NCI-H446 (cell line): ENCODE results near the gene PARP9.

ENCODE experiments used
- DNase-seq, 2 experiments: peaks; one replicate each; lab custom pipeline; 2025; lab: John Stamatoyannopoulos, UW

PARP9 gene

DNA sequence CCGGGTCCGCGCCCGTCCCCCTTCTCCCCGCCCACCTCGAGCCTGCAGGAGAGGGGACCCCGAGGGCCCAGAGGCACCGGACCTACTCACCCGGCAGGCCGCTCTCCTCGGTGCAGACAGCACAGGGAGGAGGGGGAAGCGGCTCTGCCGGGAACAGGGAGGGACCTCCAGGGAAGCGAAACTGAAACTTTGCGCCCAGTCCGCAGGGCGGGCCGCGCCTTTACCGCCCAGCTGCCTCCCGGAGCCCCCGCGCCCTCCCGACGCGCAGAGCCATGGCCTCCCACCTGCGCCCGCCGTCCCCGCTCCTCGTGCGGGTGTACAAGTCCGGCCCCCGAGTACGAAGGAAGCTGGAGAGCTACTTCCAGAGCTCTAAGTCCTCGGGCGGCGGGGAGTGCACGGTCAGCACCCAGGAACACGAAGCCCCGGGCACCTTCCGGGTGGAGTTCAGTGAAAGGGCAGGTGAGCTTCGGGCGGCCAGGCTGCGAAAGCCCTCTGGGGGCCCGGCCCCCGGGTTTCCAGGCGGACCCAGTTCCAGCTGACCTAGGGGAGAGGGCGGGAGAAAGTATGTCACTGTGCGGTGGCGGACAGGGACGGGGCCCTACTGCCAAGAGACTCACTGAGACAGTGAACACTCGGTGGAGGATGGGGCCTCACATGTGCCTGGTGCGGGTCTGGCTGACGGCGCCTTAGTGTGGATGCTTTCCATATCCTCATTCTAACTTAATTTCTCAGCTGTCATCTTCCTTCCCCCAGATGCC lies at the start of gene PARP9, which contains the start of gene DTX3L:
Gene PARP9 (minus strand): TSS at position 146 of the 758 bp plus-strand sequence. CDS start 4,680 bp downstream, outside the sequence.
Gene DTX3L (plus strand): TSS at position 184 of the 758 bp plus-strand sequence. CDS start 89 bp downstream, at position 273.
- no peak for DNase-seq

DNA sequence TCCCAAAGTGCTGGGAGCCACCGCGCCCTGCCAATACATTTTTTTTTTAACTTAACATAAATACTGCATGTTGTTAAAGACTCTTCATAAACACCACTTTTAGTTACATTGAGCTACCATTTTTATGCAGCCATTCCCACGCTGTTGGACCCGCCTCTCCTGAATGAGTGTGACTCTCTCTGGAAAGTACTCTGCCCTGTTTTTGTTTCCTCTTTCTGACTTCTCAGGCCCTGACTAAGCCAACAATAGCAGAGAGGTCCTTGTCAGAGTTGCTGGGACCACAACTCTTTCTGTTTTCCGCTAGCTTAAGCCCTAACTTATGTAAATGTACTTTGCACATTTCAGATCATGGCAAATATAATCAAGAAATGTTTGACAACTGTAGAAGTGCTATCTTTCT lies 48.6 kb upstream of the PARP9 start:
- no peak for DNase-seq

DNA sequence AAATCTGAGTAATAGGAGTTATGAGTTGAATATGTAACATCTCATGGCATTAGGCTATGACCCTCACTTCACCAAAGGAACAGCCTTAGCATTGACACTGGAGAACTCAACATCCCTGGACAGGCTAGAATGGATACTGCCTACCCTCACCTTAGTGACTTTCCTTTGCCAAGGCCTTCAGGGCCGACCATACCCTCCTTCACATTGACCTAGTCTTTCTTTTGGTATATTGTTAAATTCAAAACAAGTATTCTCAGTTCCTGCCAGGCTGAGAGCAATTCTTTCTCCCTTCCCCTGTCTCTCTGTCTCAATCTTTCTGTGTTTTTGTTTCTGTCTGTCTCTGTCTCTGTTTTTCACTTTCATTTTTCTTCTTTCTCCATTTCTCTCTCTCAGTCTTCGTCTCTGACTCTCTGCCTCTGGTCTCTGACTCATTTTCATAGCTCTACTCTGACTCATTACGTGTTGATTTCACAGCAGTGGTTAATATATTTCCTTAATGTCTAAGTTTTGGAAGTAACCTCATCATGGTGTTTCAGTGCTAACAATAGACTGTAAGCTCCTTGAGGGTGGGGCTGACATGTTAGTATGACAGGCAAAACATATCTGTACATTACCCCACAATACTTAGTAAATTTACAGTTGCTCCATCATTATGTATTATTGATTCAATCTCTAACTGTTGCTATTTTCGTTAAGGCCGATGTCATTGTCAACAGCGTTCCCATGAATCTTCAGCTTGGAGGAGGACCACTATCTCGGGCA lies 45.9 kb upstream of the PARP9 start:
- DNase-seq: no peak

DNA sequence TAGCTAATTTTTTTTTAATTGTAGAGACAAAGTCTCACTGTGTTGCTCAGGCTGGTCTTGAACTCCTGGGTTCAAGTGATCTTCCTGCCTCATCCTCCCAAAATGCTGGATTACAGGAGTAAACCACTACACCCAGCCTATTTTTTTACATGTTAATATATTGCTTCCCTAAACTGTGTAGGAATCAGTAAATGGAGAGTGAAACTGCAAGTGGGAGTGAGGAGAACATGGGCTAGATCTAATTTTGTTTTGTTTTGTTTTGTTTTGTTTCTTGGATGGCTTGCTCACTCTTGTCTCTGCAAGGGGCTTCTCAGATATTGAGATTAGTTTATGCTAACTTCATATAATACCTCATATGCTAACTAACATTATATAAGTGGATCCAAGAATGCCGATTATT lies 44.8 kb upstream of the PARP9 start:
- no peak for DNase-seq

DNA sequence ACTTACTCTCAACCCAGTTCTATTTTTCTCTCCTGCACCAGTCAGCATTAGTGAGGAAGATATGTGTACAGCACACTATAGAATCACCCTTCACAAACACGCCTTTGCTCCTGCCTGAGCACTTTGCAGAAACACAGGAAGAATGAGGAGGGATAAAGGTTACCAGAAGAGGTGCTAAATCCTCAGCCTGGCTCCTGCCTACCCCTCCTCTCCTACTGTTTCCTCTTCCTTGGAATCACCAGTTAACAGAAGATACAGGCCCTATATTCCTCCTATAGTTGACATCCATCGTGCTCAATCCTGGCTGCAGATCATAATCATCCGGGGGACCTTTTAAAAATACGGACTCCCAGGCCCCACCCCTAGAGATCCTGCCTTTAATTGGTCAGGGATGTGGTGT lies 42.2 kb upstream of the PARP9 start:
- DNase-seq: no peak

DNA sequence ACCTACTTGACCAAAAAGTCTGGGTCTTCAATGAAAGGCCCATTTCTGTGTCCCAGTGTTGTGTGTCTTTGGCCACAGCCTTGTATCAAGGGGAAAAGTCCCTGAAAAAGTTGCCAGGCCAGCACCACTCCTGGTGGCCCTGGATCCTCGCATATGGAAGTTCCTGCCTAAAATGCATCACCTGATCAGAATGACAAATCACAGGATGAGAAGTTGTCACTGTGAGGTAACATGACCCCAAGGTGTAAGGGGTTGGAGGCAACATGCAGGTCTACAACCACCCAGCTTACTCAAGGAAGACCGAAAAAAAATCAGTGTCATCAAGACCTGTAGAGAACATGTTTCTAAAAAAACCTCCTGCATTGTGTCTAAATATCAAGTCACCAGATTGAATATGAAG lies 39.0 kb upstream of the PARP9 start:
- DNase-seq: no peak

DNA sequence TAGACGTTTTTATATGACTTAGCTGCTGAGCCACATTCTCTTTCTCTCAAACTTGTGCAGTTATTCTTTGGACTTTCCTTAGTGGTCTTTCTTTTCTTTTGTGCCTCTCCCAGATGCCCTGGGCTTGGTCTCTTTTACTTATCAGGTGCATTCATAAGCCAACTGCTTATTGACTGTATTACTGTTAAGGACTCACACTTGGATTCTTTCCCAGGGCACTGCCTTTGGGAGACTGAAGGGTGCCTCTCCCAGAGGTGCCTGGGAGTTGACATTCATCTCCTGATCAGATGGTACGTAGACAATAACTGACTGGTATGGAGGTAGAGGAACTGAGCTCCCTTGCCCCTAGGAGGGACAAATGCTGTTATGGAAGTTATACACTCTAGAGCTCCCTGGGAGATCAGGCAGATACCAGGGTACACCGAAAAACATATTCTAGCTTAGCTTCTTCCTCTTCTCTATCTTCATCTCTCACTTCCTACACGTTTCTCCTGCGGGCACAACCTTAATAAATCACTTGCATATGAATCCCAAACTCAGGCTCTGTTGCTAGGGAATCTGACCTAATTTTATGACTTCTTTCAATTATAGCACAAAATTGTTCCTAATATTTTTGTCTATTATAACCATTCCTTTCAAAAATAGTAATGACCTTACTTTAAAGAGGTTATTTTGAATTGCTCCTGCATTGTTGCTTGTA lies 38.1 kb upstream of the PARP9 start:
- DNase-seq: no peak

DNA sequence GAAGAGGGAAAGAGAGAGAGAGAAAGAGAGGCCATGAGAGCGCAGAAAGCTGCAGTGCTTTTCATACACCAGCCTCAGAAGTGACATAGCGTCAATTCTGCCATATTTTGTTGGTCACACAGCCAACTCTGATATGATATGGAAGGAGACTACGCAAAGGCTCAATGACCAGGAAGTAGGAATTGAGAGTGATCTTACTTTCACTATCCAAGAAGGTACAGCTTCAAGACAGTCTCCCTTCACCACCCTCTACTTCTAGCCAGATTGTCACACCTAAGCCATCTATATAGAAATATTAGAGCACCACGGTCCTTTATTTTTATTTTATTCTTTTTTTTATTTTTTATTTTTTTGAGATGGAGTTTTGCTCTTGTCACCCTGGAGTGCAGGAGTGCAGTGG lies 34.5 kb upstream of the PARP9 start:
- no peak for DNase-seq

DNA sequence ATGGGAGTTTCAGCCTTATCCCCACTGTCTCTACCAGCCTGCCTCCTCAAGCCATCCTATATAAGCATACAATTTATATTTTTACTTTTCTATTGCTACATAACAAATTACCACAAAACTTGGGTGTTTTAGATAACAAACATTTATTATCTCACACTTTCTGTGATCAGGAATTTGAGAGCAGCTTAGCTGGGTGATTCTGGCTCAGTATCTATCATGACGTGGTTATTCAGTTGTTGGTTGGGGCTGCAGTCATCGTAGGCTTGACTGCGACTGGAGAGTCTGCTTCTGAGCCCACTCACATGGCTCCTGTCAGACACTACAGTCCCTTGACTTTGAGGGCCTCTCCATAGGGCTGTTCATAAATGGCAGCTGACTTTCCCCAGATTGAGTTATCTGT lies 34.1 kb upstream of the PARP9 start:
- no peak for DNase-seq

DNA sequence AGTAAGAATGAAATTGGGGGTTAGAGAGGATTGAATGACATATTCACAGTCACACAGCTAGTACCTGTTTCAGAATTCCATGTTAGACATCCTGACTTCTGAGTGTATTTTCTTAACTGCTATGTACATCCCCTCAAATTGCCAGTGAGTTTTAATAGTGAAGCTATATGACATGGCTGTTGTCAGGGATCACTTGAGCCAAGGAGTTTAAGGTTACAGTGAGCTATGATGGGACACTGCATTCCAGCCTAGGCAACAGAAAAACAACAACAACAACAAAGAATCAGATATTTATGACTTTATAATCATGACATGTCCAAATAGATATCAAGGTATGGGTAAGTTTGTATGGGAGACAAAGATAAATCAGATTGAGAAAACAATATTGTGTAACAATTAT lies 29.9 kb upstream of the PARP9 start:
- no peak for DNase-seq

DNA sequence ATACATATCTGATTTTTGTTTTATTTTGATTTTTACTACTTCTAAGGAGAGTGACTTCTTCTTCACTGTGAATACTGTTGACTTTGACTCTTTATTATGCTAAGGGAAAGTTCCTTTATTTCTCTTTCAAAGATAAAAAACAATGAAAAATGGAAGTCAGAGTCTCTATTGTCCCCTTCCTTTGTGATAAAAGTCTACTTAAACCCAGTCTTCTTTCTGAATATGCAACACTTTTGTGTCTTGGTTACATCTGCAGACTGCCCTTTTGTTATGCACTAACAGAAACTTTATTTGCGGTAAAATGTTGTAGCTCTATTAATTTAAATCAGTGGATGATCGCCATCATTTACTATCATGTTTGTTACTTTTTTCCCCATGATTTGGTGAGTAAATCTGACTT lies 26.5 kb upstream of the PARP9 start:
- no peak for DNase-seq

DNA sequence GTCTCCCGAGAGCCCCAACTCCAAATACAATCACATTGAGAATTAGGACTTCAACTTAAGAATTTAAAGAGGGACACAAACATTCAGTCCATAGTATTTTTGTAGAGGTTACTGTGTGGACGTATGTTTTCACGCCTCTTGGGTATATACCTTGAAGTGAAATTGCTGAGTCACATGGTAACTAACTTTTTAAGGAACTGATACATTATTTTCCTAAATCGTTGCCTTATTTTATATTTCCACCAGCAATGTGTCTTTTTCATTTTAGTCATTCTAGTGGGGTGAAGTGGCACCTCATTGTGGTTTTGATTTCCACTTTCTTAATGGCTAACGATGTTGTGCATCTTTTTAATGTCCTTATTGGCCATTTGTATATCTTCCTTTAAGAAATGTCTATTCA lies 25.2 kb upstream of the PARP9 start:
- DNase-seq: no peak

DNA sequence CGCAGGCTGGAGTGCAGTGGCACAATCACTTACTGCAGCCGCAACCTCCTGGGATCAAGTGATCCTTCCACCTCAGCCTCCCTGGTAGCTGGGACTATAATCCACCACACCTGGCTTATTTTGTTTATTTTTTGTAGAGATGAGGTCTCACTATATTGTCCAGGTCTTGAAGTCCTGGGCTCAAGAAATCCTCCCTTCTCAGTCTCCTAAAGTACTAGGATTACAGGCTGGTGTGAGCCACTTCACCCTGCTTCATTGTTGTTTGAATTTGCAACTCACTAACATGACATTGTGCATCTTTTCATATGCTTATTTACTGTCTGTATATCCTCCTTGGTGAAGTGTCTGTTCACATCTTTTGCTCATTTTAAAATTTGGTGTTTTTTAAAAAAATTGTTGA lies 23.5 kb upstream of the PARP9 start:
- DNase-seq: no peak

DNA sequence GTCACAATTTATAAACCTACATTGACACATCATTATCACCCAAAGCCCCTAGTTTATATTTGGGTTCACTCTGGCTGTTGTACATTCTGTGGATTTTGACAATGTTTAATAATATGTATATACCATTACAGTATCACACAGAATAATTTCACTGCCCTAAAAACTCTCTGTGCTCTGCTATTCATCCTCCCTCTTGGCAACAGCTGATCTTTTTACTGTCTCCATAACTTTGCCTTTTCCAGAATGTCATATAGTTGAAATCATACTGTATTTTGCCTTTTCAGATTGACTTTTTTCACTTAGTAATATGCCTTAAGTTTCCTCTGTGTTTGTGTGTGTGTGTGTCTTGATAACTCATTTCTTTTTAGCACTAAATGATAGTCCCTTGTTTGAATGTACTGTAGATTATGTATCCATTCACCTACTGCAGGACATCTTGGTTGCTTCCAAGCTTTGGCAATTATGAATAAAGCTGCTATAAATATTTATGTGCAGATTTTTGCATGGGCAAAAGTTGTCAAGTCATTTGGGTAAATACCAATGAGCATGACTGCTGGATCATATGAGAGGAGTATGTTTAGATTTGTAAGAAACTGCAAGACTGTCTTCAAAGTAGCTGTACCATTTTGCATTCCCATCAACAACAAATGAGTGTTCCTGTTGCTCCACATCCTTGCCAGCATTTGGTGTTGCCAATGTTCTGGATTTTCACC lies 22.8 kb upstream of the PARP9 start:
- no peak for DNase-seq

DNA sequence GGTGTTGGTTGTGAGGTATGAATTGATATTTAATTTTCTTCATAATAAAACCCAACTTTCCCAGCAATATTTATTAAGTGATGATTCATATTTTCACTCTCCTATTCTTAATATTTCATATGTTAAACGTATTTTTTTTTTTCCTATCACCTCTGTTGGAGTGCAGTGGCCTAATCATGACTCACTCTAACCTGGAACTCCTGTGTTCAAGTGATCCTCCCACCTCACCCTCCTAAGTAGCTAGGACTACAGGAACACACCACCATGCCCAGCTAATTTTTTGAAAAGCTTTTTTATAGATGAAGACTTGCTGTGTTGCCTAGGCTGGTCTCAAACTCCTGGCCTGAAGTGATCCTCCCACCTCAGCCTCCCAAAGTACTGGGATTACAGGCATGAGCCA lies 22.0 kb upstream of the PARP9 start:
- DNase-seq: no peak

DNA sequence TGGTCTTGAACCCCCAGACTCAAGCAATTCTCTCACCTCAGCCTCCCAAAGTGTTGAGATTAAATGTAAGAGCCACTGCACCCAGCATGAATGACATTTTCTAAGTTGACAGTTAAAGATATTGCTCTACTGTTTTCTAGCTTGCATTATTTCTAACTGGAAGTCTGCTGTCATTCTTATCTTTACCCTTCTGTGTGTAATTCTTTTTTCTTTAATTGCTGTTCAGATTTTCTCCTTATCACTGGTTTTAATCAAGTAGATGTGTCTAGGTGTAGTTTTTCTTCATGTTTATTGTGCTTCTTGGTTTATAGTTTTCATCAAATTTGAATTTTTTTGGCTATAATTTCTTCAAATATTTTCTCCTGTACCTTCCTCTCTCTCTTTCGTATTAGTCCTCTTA lies 18.3 kb upstream of the PARP9 start:
- no peak for DNase-seq

DNA sequence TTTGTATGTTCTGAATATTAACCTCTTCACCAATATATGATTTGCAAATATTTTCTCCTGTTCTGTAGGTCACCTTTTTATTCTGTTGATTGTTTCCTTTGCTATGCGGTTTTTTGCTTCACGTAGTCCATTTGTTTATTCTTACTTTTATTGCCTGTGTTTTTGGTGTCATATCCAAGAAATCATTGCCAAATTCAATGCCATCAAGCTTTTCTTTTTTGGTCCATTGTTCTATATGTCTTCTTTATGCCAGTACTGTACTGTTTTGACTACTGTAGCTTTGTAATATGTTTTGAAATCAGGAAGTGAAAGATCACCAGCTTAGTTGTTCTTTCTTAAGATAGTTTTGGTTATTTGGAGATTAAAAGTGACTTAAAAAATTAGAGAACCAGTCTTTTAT lies 17.5 kb upstream of the PARP9 start:
- no peak for DNase-seq

DNA sequence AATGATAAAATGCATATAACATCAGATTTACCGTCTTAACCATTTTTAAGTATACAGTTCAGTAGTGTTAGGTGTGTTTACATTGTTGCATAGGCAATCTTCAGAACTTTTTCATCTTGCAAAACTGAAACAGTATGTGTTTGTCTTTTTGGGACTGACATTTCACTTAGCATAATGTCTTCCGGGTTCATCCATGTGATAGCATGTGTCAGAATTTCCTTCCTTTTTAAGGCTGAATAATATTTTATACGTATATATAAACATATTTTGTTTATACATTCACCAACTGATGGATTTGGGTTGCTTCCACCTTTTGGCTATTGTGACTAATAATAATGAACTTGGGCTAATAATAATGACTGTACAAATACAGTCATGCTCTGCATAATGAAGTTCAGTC lies 16.4 kb upstream of the PARP9 start:
- no peak for DNase-seq

DNA sequence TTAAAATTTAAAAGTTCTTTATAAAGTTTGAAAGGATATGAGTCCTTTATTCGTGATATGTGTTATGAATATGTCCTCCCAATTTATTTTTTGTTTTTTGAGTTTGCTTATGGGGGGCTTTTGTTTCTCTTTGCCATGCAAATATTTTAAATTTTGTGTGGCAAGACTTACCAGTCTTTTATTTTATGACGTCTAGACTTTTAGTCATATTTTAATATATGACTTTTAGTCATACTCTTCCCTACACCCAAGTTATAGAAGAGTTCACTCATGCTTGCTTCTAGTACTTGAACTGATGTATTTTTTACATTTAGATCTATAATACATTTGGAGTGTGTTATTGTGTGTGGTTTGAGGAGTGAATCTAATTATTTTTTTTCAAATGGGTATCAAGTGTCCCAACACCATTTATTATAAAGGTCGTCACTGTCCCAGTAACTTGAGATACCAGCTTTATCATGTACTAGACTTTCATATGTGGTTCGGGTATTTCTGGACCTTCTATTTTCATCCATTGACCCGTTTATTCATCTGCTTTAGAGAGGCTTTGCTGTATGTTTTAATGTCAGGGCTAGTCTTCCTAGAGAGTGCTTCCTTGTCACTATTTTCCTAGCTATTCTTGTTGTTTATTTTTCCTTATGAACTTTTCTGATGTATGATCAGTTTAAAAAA lies 14.1 kb upstream of the PARP9 start:
- no peak for DNase-seq

DNA sequence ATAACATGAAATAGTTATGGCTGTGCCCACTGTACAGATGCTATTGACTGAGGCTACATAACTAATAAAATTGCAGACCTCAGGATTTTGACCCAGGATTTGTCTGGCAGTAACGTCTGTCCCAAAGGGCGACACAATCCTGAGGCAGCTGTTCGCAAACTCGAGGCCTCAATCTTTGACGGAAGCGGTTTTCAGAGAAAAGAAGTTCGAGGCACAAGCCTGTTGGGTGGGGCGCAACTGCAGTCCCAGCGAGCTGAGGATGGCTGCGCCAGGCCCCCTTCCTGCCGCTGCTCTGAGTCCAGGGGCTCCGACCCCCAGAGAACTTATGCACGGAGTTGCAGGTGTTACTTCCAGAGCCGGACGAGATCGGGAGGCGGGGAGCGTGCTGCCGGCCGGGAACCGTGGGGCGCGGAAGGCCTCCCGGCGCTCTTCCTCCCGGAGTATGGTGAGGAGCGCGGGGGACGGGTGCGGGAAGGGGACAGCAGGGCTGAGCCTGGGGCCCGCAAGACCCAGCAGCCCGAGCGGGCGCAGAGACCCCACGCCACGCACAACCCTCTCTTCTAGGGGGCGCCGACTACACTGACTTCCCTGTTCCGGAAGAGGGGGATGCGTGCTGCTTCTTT lies 13.4 kb upstream of the PARP9 start, which contains the start of gene PARP15:
Gene PARP15 (plus strand): TSS at position 242 of the 623 bp plus-strand sequence. CDS start 18 bp downstream, at position 260.
- DNase-seq: no peak
